Stimulated activated CD4-positive, alpha-beta T cell treated with anti-CD3 and anti-CD28 coated beads, TNF-alpha, amount 100 ng/mL, for 48 hours (primary cell): ENCODE results near the gene CDK14.
"Not testable (repeated sequence)": the region's sequence is repeated elsewhere in the genome, so short reads cannot be mapped to it uniquely, and the experiment has no call there.

Source experiments
- DNase-seq, 3 donors: peaks; one replicate each; pipeline ENCODE4 v3.0.0-alpha.2; 2020; ENCODE audit warnings: low read depth in 3 of 3

The CDK14 gene

DNA sequence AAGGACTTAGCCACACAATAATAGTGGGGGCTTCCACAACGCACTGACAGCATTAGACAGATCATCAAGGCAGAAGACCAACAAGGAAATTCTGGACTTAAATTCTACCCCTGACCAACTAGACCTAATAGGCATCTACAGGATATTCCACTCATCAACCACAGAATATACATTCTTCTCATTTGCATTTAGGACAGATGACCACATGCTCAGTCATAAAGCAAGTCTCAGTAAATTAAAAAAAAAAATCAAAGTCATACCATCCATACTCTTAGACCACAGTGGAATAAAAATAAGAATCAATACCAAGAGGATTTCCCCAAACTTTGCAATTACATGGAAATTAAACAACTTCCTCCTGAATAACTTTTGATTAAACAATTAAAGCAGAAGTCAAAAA is 155.9 kb downstream of the CDK14 start:
- DNase-seq: no peak

DNA sequence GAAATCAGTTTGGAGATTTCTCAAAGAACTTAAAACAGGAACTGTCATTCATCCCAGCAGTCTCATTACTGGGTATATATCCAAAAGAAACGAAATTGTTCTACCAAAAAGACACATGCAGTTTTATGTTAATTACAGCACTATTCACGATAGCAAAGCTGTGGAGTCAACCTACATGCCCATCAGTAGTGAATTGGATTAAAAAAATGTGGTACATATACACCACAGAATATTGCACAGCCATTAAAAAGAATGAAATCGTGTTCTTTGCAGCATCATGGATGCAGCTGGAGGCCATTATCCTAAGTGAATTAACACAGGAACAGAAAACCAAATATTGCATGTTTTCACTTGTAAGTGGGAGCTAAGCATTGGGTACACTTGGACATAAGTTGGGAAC is 158.9 kb downstream of the CDK14 start:
- DNase-seq: no peak

DNA sequence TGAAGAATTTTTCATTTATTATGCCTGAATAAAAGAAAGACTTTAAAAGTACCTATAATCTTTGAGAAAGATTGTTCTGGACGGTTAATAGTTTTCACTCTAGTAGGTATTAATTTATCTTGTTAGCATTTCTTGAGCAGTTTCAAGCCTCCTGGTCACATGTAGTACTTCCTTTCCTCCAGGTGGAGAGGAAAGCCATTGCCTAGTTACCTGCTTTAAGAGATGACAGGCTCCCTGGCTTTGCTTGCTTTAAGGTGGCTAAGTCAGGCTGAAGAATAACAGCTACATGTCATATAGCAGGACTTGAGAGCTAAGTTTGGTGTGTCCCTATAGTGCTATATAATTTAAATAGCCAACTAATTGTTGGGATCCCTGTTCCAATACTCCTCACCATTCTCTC is 160.2 kb downstream of the CDK14 start:
- DNase-seq: no peak

DNA sequence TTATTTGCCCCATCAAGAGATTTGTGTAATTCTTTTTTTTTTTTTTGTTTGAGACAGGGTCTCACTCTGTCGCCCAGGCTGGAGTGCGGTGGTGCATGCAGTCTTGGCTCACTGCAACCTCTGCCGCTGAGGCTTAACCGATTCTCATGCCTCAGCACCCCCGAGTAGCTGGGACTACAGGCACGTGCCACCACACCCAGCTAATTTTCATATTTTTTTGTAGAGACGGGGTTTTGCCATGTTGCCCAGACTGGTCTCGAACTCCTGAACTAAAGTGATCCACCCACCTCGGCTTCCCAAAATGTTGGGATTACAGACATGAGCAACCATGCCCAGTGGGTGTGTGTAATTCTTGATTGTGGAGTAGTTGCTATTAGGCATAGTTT is 161.4 kb downstream of the CDK14 start:
- not testable (repeated sequence) for DNase-seq

DNA sequence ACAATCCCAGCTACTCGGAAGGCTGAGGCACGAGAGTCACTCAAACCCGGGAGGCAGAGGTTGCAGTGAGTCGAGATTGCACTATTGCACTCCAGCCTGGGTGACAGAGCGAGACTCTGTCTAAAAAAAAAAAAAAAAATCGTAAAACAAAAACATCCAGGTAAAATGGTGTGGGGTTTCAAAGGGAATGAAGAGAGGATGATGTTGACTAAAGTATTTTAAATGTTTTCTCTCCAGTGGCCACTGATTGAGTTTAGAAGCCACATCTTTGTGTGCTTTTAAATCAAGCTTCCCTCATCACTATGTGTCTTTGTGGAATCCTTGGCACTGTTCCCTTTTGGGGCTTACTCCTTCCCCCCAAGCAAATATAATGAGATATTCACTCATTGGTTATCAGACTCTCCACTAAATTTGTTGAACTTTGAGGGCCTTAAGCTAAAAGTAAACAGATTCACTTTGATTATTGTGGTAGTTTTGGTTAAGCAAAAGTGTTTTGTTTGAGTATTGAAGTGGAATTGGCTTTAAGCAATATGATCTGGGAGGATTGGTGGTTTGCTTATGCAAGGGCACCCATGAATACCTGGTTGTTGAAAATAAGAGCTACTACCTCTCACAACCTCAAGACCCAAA is 162.9 kb downstream of the CDK14 start:
- no peak for DNase-seq

DNA sequence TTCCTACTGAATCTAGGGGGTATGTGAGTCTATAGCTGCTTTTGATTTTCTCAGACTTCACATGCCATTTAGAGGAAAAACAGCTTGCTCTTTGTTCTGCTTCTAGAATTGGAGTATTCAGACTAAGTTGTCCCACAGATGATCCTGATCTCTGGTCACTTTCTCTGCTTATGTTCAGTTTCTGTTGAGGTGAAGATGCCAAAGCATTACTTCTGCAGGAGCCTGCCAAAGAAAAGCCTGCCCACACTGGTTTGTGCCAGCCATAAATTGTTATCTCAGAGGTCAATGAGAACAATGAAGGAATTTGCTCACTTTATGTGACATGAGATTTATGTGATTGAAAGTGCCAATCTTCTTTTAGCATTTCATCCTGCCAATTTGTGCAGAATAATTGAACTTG is 163.6 kb downstream of the CDK14 start:
- DNase-seq: no peak

DNA sequence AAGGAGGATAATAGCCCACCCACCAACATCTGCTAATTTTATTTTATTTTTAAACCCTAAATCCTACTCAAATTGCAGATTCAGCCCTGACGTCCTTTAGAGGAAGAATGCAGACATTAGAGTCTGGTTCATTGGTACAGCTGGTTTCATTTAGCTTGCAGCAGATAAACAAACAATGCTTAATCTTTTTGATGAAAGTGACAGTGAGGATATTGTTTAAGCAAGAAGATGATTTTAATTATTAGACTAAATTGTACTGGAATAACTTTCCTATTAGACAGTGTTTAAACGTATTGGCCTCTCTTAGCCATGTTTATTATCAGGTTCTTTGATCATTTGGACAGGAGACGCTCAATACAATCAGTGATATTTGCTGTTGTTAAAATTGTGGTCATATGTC is 164.8 kb downstream of the CDK14 start:
- DNase-seq: no peak

DNA sequence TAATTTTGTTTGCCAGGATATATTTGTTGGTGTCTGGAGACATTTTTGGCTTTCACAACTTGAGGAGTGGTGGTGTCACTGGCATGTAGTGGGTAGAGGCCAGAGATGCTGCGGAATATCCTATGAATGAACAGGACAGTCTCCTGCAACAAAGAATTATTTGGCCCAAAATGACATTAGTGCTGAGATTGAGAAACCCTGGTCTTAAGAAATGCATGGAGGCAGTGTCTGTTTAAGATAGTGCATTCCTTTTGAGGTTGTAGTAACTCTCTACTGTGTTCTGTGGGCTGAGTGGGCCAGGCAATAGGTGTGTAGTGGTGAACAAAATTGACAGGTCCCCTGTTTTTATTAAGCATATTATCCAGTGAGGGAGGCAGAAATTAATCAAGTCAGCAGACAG is 165.5 kb downstream of the CDK14 start:
- no peak for DNase-seq

DNA sequence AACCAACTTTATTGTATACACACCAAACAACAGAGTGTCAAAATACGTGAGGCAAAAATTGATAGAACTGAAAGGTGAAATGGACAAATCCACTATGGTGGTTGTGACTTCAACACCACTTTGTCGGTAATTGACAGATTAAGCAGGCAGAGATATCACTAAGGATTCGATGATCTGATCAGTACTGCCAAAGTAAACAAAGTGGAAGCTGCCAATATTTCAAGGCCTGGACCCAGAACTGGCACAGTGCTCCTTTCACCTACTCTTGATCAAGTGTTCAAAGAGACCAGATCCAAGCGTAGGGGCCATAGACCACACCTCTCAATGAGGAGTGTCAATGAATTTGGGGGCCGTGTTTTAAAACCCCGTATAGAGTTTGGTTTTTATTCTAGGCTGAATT is 167.0 kb downstream of the CDK14 start:
- no peak for DNase-seq

DNA sequence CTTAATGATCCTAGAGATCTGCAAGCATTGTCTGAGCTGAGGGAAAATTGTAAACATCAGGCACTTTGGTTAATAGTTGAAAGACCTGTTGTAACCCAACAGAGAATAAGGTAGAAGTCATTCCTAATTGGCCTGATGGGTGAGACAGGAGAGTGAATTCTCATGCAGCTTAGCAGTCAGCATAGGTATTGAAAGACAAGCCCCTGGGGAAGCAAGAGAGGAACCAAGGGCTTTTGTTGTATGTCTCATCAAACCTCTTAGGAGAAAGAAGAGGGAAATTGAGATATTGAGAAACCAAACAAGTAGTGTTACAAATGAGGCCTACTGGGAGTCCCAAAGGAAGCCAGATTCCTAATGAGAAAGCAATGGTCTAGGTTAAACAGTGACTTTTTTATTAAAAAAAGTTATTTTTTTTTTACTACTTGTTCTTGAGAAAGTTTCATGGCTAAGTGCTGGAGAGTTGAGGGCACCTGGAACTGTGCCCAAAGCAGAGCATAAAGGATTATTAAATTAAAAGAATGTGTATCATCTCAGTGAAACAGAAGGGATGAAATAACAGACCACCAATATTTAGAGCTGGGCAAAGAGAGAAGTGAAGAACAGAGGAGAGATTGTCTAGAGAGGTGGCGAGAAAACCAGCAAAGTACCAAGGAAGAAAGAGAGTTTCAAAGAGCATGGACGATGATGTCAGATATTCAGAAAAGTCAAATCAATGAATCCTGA is 168.9 kb downstream of the CDK14 start:
- DNase-seq: no peak

DNA sequence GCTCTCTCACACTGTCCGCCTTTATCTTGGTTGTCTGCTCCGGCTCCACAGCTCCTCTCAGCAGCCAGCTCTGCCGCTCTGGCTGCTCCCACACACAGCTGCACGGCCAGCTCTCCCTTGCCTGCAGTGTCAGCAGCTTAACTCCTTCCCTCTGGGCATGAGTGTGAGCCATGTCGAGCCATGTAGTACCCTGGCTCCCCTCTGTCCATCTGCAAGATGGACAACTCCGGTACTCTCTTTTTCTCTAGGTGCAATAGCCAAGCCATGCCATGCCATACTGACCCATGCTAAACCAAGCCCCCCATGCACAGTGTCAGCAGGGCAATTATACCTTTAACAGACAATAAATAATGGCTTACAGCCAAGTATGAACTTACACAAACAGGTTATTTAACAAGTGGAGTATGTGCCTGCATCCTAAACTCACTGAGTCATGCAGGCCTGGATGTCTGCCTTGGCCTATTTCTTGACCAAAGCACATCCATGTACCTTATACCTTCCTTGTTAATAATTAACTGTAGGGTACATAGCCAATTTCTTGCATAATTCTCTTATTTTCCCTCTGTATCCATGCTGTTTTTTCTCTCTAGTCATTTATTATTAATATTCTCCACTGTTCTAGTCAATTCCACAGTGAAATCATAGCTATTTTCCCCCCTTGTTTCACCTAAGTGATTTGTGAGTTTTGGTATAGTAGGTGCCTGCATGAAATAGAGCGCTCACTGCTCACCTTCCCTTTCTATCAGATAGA is 170.9 kb downstream of the CDK14 start:
- DNase-seq: no peak

DNA sequence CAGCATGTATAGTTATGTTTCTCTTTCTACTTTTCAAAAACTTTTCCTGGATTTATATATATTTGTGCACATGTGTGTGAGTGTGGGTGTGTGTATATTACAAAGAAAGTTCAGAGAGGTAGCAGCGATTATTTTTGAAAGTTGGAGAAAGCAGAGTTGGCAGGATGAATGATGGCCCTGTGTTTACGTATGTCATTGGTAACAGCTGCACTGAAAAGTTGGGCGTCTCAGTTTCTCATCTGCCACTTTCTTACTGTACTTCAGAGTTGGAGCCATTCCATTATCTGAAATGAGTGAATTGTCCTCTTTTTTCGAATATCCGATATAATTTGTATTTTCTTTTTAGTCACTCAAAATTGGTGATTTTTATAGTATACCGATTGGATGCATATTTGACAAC is 172.2 kb downstream of the CDK14 start:
- no peak for DNase-seq

DNA sequence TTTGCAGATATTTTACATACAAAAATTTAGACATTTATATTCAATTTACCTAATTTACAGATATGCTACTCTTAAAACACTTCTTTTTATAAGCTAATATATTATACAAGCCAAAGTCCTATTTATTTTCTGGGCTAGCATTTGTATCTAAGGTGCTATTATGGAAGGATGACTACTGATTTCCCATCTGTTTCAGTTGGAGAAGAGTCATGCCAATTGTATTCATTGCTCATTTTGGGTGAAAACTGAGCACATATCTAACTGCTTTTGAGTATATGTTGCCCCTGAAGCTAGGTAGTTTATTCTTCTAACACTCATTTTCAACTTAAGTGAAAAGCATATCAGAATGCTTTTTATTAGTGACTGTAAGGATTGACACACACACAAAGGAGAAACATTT is 172.9 kb downstream of the CDK14 start:
- no peak for DNase-seq

DNA sequence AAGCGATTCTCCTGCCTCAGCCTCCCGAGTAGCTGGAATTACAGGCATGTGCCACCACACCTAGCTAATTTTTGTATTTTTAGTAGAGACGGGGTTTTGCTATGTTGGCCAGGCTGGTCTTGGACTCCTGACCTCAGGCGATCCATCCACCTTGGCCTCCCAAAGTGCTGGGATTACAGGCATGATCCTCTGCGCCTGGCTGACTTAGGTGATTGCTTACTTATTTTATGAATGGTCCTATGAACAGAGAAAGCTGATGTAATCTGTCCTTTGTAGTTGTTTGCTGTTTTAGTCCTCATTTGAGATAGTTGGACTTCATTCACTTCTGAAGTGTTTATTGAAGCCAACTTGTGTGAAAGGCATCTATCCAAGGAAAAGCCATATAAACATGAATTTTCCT is 173.4 kb downstream of the CDK14 start:
- DNase-seq: not testable (repeated sequence)

DNA sequence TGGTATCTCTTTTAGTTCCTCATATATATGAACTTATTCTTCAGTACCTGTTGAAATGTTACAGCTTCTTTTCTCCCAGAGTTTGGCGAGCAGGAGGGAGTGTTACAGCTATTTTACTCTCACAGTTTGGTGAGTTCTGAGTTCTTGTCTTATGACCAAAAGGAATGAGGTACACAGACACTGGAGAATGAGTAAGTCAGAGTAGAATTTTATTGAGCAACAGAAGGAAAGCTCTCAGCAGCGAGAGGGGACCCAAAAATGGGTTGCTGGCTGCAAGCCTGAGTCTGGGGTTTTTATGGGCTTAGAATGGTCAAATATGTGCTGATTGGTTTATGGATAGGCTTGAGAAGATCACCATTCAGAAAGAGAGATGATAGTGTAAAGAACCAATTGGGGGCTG is 175.2 kb downstream of the CDK14 start:
- DNase-seq: no peak

DNA sequence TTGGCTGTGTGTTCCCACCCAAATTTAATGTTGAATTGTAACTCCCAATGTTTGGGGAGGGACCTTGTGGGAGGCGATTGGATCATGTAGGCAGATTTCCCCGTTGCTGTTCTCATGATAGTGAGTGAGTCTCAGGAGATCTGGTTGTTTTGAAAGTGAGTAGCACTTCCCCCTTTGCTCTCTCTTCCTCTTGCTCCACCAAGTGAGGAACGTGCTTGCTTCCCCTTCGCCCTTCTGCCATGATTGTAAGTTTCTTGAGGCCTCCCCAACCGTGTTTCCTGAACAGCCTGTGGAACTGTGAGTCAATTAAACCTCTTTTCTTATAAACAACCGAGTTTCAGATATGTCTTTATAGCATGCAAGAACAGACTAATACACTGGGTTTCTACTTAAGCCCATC is 176.3 kb downstream of the CDK14 start:
- DNase-seq: no peak

DNA sequence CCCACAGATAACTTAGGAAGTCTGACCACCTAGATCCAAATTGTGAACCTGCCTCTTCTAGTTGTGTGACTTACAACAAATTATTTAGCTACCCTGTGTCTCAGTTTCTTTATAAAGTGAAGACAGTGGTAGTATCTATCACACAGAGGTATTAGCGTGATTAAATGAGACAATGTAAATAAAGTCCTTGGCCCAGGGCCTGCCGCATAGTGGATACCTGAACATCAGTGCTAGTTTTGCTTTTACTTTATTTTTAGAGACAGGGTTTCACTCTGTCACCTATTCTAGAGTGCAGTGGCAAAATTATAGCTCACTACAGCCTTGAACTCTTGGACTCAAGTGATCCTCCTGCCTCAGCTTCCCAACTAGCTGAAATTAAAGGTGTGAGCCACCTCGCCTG is 177.1 kb downstream of the CDK14 start:
- DNase-seq: no peak

DNA sequence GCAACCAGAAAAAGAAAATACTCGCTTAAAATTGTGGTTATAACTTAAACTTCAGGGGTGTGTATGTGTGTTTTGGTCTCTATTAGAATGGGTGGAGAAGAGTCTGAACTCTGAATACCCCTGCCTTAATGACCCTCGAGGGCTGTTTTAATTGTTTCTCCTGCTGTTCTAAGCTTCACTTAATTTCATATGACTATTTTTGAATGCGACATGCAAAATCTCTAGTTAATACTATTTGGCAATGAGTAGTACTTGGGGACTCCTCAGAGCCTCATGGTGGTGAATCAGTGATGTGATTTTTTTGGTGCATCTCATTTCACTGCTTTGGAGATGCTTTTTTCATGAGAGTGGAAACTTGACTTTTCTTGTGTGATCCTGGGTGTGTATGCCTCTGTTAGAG is 178.6 kb downstream of the CDK14 start:
- no peak for DNase-seq

DNA sequence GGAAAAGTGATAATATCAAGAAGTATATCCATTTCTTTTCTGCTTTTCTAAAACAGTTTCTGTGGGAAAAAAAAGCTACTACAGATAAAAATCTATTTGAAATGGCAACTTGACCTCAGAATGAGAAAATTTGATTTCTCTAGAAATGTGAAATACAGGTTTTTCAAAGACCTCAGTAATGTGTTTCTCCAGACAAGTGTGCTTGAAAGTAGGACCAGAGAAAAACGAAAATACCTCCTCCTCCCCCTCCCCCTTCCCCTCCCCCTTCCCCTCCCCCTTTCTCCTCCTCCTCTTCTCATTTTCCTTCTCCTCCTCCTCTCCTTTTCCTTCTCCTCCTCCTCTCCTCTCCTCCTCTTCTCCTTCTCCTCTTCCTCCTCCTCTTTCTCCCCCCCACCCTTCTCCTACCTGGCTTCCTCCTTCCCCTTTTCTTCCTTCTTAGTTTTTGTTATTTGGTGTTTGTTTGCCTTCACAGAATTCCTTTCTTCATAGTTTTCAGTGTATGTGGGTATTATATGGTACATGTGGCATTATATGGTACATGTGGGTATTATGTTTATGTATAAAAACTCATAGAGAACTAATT is 179.4 kb downstream of the CDK14 start:
- DNase-seq: no peak

DNA sequence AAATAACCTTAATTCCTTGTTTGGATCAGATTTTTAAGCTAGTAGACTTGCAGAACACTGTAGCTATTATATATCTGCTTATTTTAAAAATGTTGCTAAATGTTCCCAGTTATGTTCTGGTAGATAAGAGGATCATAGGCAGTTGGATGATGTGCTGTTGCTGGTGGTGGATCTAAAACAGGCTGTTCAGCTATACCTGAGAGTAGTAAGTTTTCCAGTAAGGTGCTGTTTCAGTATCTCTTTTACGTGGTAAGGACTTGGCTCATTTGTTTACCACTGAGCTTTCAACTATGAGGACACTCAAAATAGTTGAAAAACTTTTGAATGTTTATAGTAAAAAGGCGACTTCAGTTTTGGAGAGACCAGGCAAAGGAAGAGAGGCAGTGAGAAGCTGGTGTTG is 180.9 kb downstream of the CDK14 start:
- no peak for DNase-seq

DNA sequence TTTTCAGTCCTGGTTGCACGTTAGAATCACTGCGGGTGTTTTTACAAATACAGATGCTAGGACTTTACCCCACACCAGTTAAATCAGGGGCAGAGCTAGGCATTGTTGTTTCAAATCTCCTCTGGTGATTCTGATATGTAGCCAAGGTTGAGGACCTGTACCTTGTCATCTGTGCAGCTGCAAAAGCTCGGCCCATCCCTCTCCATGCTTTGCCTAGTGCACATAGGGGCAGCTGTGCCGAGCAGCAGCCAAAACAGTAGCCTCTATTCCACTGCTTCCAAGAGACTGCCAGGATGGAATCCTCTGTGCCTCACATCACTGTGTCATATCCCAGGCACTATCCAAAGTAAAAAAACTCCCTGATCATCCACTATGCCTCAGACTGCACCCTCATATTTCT is 181.3 kb downstream of the CDK14 start:
- DNase-seq: no peak

DNA sequence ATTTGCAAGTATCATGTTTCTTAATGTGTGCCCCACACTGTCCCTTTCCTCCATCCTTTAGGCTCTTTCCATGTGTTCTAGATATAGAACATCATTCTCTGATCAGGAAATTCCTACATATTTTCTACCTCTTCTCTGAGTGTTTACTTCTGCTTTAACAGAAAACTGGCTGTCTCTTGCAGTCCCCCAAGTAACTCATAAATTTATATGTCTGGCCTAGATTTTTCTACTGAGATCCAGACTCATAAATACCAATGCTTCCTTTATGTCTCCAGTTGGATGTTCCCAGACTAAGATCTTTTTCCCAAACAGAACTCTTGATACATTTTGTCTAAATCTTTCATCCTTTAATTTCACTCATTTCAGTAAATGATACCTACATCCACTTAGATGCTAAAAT is 181.8 kb downstream of the CDK14 start:
- DNase-seq: no peak

DNA sequence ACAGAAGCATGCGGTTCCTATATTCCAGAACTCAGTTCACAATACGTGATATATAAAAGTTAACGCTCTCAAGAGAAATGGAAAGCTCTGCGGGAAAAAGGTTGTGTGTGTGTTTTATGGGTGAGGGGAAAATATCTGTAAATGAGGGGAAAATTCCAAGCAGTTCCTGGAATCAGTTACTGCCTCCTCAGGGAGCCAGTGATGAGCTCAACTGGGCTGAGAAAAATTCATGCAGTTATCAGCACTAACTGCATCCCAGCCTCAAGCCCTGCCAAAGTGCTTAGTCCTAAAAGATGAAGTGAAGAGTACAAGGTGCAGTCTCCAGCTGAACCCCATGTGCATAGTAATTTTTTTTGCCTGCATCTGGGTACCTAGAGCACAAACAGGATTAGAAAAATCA is 191.9 kb downstream of the CDK14 start:
- no peak for DNase-seq
